Activated T-helper 1 cell treated with Interleukin-2 at 50 U/mL for 16 hours (primary cell): ENCODE measurements around the gene EPS15.
"Not testable (repeated sequence)": the region's sequence is repeated elsewhere in the genome, so short reads cannot be mapped to it uniquely, and the experiment has no call there.

Experiments
- DNase-seq: peaks from one replicate; pipeline ENCODE4 v3.0.0-alpha.2; 2020; ENCODE audit warnings: low read depth

The EPS15 gene

DNA sequence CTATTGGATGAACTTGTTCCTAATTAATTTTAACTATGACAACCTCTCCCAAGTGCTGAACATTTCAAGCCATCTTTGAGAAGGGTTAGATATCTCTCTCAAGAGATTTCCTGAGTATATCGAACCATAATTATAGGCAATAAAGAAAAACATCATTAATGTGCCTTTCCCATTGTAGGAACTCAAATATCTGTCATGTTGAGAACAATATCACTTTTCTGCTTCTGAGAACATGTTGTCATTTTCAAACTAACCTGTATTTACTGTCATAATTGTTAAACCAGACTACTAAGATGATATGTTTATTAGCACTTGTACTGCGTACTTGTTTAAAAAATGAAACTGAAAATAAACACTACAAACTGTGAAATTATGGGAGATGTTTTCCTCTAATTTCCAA lies 4.3 kb downstream of the EPS15 start:
- no peak for DNase-seq

DNA sequence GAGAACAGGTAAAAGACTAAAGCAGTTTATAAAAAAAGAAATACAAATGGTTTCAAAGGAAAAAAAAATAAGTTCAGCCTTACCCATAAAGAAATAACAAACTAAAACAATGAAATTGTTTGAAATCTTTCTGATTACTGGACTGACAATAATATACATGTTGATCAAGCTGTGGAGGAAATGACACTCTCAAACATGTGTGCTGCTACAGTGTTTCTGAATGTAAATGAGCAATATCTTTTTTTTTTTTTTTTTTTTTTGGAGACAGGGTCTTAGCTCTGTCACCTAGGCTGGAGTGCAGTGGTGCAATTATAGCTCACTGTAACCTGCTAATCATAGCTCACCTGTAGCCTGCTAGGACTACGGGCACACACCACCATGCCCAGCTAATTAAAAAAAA lies 6.5 kb downstream of the EPS15 start:
- no peak for DNase-seq

DNA sequence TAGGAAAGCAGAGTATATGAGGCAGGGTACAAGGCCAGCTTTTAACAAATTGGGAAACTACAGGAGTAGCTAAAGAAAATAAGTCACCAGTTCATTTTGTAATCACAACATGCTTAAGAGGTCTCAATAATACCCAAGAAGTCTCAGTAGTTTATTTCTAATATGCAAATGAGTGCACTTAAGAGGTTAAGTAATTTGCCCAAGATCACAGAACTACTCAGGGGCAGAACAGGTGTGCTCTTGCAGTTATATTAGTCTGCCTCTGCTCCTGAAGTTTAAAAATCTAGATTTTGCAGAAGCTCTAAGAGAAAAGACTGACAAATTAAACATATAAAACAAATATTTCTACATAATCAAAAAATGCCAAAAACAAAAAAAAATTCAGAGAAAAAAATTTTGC lies 6.9 kb downstream of the EPS15 start:
- DNase-seq = no peak

DNA sequence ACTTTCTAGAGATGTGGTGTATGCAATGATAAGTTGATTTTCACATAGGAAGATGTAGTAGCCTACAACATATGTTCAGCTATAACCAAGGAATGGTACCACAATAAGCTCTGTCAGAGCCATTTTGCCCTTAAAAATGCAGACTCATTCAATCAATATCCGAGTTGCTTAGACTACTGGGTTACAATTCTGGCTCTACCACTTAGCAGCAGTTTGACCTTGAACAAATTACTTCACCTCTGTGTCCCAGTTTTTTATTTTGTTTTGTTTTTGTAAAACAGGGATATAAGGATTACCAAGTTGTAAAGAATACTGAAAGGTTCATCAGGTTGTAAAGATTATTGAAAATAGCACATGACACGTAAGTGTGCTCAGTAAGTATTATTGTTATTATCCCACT lies 9.3 kb downstream of the EPS15 start:
- DNase-seq = no peak

DNA sequence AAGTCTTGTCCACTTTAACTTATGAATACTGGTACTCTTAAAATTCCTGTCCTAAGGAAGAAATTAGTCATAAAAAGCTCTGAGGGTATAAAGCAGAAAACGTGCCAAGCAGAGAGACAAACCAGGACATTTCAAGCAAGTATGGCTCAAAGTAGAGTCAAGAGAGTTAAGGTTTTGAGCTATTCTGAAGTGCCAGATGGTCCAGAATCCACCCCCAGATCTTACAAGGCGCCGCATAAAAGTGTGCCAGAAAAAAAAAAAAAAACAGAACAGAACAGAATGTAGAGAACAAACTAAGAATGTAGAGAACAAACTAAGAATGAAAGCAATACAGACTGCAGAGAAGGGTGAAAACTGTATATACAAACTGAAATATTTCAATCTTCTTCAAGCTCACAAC lies 12.5 kb downstream of the EPS15 start:
- DNase-seq = no peak

DNA sequence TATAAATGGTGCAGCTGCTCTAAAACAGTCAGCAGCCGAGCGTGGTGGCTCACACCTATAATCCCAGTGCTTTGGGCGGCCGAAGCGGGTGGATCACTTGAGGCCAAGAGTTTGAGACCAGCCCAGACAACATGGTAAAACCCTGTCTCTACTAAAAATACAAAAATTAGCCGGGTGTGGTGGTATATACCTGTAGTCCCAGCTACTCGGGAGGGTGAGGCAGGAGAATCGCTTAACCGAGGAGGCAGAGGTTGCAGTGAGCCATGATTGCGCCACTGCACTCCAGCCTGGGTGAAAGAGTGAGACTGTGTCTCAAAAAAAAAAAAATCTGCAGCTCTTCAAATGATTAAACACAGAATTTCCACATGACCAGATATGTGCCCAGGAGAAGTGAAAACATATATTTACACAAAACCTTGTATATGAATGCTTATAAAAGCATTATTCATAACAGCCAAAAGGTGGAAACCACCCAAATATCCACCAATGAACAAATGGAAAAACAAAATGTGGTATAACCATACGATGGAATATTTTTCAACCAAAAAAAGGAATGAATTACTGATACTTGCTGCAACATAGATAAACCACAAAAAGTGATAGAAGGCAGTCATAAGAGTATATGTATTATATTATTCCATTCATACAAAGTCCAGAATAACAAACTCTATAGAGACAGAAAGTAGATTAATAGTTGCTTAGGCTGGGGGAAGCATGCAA lies 14.1 kb downstream of the EPS15 start:
- DNase-seq = no peak

DNA sequence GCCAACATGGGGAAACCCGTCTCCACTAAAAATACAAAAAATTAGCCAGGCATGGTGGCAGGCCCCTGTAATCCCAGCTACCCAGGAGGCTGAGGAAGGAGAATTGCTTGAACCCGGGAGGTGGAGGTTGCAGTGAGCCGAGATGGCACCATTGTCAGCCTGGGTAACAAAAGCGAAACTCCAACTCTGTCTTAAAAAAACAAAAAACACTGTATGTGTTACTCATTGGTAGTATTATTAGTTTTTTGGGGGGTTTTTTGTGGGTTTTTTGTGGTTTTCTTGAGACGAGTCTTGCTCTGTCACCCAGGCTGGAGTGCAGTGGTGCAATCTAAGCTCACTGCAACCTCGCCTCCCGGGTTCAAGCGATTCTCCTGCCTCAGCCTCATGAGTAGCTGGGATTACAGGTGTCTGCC lies 17.8 kb downstream of the EPS15 start:
- DNase-seq = not testable (repeated sequence)

DNA sequence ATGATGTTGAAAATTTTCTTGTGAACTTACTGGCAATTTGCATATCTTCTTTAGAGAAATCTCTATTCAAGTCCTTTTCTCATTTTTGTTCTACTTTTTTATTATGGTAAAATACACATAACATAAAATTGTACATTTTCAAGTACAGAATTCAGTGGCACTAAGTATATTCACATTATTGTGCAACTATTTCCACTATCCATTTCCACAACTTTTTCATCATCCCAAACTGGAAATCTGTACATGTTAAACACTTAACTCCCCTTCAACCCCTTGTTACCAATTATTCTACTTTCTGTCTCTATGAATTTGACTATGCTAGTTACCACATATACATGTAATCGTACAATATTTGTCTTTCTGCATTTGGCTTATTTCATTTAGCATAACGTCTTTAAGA lies 19.4 kb downstream of the EPS15 start:
- DNase-seq = no peak

DNA sequence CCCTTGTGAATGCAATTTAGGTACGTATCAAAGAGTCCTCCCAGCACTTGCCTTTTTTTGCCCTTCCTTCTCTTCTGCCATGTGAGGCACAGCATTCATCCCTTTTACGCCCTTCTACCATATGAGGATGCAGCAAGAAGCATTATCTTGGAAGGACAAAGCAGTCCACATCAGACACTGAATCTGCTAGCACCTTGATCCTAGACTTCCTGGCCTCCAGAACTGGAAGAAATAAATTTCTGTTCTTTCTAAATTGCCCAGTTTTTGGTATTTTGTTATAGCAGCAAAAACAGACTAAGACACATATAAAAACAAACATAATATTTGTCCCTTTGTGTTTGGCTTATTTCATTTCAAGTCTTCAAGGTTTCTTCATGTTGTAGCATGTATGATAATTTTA lies 20.1 kb downstream of the EPS15 start:
- DNase-seq = no peak

DNA sequence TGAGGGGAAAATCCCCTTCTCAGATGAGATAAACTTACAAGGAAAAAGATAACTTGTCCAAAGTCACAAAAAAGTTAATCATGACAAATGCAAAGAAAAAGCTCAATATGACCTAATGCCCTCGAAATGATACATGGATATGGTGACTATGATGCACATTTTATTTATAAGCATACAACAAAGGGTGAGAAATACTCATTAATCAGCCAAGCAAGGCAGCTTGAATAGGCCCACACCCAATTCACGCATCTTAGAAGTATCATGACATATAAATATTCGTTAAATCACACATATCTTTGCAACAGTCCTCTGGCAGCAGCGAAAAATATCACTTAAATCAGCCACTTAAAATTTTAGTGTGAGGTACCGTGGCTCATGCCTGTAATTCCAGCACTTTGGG lies 21.7 kb downstream of the EPS15 start:
- no peak for DNase-seq

DNA sequence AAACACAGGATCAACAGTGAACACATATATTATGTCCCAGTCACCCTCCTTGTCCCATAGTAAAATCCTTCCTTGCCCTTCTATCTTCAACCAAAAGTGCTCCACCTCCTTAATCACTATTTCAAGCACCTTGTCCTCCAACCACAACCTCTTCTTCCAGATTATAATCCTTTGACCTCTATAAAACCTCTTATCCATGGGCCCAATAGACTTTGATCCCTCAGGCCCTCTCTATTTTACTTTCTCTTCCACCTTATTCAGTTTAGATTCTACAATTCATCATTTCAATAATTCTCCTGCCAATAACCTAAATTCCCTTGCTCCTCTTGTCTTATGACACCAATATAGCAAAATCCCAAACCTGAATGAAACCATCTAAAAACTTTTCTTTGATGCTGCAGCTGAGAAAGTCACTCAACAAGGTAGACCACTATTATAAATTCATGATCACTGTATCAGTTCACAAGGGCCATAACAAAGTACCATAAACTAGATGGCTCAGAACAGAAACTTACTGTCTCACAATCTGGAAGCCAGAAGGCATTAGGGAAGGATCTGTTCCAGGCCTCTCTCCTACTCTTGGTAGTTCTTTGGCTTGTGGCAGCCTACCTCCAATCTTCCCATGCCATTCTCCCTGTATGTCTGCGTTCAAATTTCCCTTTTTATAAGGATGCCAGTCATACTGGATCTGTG lies 24.8 kb downstream of the EPS15 start:
- DNase-seq = no peak

DNA sequence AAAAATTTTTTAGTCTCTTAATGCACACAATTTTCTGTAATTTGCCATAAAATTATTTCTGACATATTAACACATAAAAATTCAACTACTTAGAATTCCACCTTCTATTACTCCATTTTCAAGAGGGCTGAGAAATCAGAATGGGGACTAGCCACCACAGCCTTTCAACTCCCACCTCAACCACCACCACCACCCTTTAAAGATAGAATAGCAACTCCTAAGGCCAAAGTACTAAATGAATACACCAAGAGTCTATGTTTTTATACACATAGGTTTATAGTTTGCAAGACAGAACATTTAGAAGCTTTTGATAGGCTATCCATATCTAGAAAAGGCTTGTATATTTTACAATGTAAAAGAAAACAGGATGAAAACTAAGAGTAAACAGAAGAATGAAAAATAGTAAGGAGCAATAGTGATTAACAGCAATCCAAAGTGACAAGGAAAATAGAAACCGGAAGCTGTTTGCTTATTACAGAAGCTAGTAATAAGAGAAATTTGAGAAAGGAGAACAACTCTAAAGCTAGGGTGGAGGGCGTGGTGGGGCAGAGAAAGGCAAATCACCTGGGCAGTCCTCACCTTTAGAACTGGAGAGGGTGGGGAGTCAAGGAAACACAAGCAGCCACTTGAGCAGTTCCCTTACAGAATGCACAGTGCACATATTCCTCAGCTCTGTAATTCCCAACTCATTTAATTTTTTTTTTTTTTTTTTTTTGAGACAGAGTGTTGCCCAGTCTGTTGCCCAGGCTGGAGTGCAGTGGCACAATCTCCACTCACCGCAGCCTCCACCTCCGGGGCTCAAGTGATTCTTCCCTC lies 27.7 kb downstream of the EPS15 start:
- no peak for DNase-seq

DNA sequence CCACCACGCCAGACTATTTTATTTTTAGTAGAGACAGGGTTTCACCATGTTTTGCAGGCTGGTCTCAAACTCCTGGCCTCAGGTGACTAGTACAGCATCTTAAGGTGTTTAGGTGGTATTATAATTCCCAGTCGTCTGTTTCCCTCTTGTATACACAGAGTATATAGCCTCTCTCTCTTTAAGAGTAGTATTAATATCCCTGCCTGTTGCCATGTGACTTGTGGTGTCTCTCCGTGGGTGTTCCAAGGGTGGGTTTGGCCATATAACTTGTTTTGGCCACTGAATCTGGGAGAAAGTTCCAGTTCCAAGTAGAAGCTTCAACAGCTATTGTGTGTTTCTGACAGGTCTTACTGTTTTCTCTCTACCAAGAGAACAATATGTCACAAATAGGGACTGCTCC lies 29.6 kb downstream of the EPS15 start:
- no peak for DNase-seq

DNA sequence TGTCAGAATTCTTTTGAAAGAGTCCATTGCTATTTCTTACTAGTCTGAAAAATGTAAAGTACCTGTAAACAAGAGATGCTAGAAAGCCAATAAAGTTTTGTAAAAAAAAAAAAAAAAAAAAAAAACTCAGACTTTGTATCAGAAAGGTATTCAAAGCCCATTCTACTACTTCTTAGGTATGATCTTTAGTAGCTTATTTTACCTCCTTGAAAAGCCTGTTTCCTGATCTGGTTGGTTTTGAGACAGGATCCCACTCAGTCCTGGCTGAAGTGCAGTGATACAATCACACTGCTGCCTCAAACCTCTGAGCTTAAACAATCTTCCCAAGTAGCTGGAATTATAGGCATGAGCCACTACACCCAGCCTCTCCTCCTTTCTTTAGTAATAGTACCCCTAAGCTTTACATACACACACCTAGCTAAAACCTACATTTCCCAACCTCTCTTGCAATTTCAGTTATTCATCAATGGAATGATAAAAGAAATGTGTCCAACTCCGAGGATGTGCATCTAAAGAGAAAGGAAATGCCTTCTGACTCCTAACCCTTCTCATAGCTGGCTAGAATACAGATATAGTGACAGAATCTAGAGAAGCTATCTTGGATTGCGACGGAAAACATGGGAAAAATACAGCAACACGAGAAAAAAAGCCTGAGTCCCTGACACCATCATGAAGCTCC lies 30.6 kb downstream of the EPS15 start:
- DNase-seq = no peak

DNA sequence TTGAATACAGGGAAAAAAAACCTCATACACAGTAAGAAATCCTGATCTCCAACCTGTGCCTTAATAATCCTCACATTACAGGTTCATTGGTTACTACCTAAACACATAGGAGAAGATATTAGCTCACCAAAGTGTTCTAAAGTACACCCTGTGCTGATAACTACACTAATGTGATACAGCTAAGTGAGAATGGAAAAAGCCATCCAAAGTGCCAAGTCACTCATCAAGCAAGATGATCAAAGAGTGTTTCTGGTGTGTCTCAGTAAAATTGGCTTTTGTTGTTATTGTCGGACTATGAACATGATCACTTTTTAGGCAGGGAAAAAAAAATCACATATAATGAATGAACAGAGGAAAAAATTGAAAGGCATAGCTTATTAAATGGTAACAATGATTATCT lies 31.4 kb downstream of the EPS15 start:
- DNase-seq = no peak

DNA sequence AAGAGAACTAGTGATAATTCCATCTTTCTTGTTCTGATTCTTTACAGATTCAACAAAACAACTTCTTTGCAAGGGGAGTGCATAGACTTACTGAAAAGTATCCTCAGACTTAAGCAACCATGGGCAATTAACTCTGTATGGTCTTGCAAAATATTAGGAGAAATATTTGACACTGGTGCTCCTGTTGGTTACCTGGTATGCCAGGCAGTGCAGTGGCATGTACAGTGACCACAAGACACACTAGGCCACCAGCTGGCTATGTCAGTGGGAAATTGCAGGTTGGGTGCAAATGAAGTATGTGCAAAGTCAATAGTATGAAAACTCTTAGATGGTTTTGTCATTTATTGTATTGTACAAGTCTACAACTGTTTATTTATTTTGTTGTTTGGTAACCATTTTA lies 34.5 kb downstream of the EPS15 start:
- DNase-seq = no peak

DNA sequence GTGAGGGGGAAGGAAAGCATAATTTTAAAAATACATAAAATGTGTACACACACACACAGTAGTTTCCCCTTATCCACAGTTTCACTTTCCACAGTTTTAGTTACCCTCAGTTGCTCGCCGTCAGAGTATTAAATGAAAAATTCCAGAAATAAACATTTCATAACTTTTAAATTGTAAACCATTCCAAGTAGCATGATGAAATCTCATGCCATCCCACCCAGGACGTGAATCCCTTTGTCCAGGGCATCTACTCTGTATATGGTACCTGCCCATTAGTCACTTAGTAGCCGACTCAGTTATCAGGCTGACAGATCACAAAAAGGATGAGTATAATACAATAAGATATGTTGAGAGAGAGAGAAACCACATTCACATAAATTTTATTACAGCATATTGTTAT lies 36.2 kb downstream of the EPS15 start:
- DNase-seq = no peak

DNA sequence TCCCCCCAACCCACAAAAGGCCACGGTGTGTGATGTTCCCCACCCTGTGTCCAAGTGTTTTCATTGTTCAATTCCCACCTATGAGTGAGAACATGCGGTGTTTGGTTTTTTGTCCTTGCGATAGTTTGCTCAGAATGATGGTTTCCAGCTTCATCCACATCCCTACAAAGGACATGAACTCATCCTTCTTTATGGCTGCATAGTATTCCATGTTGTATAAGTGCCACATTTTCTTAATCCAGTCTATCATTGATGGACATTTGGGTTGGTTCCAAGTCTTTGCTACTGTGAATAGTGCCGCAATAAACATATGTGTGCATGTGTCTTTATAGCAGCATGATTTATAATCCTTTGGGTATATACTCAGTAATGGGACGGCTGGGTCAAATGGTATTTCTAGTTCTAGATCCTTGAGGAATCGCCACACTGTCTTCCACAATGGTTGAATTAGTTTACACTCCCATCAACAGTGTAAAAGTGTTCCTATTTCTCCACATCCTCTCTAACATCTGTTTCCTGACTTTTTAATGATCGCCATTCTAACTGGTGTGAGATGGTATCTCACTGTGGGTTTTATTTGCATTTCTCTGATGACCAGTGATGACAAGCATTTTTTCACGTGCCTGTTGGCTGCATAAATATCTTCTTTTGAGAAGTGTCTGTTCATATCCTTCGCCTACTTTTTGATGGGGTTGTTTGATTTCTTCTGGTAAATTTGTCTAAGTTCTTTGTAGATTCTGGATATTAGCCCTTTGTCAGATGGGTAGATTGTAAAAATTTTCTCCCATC lies 44.0 kb downstream of the EPS15 start:
- DNase-seq = not testable (repeated sequence)

DNA sequence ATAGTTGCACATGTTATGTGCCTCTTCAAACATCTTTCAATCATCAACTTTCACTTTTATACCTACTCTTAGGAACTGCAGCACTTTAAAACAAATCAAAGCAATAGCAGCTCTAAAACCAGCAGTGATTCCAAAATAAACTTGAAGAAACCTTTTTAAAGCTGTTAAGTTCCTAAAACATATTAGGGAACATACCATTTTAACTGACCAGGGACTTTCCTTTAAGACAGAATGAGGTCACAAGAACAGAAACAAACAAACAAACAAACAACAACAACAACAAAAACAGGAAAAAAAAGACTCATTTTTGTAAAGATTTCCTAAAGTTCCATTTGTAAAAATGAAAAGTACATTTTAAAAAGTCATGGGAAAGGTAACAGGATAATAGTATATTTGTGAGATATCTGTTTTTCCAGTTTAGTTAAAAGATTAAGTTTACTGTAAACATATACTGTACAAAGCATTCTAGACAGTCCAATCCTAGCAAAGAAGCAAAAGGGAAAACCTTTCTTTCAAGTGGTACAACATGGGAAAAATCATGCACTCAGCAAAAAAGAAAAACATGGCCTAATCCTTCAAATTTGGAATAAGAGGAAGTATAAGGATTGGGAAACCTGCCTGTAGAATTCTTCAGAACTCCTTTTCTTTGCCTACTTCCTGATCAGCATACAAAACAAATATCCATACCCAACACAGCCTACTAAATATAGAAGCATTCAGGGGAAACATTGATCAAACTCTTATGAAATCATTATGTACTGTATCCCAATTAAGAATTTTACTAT lies 45.5 kb downstream of the EPS15 start:
- no peak for DNase-seq

DNA sequence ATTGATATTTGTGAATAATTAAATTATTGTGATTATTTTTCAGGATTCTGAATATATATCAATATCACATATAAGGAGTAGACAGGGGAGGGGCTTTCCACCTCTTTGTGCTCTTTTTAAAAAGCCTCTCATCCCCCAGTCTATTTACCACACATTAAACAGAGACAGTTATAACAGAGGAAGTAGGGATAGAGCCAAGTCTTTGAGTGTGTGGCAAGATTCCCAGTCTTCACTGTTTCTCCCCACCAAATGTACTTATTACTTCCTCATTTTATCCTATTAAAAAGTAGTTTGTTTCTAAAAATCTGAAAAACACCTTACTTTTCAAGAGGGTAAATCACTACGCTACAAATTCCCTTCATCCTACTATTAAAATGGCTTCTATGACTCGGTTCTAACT lies 46.7 kb downstream of the EPS15 start:
- no peak for DNase-seq

DNA sequence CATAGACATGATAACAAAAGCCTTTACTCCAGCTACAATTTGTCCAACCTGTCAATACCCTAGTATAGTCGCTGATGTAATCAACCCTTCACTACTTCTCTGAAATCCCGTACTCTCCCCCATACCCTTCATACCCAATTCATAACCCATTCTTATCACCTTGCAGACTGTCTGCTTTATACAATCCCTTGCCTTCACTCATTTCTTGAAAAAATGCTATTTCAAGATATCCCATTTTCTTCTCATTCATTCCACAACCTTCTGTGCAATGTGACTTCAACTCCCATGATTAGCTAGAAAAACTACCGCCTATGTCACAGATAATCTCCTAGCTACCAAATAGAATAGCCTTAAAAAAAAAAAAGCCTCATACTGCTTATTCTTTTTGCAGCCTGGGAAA lies 49.5 kb downstream of the EPS15 start:
- no peak for DNase-seq
